GM19324 (cell line): ENCODE measurements around the gene TXNDC2.

Experiments used
- ATAC-seq: cut with Tn5 transposase; IDR thresholded peaks from one replicate; pipeline ENCODE4 v1.9.1; 2021; ENCODE audit warnings: mild to moderate bottlenecking, moderate library complexity; ENCODE audit not compliant: unreplicated experiment, low FRiP score

The TXNDC2 gene

DNA sequence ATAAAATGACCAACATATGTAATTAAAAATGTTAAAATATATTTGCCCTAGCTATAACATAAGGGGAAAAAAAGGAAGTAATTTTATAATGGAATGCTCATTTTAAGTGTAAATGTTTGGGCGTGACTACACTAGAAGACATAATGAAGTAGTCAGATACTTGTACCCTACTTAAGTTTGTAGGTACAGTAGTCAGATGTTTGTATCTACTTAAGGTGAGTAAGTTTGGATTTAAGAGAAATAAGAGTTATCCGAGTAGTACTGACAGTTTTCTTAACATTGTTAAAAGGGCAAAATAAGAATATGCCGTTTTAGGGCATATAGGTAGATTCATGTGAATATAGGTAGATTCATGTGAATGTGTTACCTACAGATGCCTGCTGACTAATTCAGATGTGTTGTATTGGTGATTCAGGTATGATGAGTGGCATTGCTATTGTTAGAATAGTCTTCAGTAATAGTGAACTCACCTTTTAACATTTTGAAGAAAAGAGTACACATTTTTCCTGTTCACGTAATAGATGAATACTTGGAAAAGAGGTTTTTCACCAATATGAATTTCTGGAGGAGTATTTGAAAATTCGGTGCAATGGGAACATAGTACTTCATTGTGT is 43.0 kb downstream of the TXNDC2 start:
- no peak for ATAC-seq

DNA sequence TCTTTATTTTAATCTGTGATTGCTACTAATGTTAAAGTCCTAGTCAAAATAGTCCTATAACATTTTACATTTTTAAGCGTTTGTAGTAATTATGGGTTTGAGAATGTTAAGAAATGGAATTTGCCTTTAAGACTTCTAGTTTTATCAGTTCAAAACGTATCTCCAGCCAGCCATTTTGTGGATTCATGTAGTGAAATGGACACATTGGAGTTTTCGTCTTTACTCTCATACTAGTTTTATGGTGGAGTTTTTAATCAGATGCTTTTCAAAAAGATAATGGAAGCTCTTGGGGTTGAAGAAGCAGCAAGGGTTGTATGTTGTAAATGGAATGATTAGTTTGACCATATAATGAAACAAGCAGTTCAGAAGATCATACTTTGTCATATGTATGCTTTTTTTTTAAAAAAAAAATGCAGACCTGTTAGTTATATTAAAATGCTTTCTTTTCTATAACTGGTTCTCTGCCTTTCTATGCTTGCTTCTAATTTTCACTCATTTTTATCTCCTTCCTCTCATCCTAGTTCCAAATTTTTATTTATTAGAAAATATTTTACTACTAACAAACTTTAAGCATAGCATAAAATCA is 44.6 kb downstream of the TXNDC2 start:
- ATAC-seq, result no peak

DNA sequence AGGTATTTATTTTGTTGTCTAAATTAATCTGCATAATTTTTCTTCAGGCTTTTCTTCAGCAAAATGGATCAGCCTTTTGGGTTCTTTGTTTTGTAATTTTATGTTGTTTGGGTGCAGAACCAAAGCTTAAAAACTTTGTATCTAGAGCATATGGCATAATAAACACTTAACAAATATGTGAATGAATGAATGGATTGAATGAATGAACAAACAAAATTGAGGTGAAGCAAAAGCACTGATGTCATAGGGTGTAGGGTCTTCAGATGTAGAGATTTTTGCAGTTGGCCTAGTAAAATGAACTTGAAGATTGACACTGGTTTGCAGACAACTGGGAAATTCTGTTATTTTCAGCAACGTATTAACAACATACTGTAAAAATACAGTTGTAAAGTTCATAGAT is 45.4 kb downstream of the TXNDC2 start:
- ATAC-seq, result no peak

DNA sequence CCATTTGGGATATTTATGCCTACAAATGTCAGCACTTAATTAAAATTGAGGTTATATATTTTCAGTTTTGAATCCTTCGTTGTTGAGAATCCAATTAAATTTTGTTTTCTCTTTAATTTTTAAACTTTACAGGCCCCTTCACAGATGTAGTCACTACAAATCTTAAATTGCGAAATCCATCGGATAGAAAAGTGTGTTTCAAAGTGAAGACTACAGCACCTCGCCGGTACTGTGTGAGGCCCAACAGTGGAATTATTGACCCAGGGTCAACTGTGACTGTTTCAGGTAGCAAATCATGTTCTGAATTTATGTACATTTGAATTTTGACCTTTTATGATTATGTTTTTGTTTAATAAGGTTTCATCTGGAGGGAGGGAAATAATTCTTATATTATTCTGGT is 45.9 kb downstream of the TXNDC2 start:
- no peak for ATAC-seq

DNA sequence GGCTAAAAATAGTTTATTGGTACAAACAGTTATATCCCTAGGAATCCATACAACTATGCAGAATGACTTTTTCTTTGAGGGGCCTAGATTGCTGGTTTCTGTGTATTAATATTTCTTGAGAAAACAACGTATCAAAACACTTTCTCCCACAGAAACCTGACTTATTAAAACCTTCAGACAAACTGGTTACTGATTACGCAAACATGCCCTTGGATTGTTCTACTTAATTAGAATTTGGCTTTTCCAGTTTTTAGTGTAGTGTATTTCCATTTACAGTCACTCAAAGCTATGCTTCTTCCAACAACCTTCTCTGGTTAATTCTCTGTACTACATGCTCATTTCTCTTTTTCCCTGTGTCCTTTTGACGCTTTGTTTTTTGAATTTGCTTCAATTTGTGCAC is 48.1 kb downstream of the TXNDC2 start:
- ATAC-seq, result no peak

DNA sequence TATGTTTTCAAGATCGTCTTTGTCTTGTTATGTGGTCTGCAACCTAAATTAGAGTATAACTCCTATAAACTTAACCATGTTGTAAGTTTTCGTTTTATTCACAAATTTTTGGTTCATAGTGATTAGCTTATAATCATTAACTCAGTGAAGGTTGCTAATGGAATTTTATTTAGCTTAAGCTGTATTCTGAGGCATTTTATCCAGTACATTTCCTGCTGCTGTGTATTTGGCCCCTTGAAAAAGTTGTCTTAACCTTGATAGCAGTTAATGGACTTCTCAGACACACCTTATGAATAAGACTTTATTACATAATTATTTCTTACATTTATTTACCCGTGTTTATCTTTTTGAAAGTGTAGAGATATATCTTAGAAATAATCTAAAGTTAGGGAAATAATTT is 48.5 kb downstream of the TXNDC2 start:
- ATAC-seq, result no peak
